GM23338 (cell line): Measurements from ENCODE around the gene ZNF488. TPM values are rescaled to one million over a fixed set of nuclear protein-coding genes. Genes with fewer than 3 reads are reported as not detected.

ENCODE experiments used
- ATAC-seq: fragments of 200-7000 bp; cut with Tn5 transposase; 3 replicates; pipeline ENCODE4 v1.9.1; 2020
- DNase-seq: peaks from one replicate; pipeline ENCODE4 v3.0.0-alpha.2; 2015; ENCODE audit warnings: low spot score
- H2AFZ ChIP-seq: fragments of 200-600 bp; sonication (generic); 2 replicates; pipeline ENCODE4 v1.8.0; 2016; ENCODE audit warnings: antibody characterized with exemption, mild to moderate bottlenecking, moderate library complexity
- H3F3A ChIP-seq: fragments of 200-600 bp; sonication (generic); replicated peaks from 2 replicates; pipeline ENCODE4 v1.8.0; 2017; ENCODE audit warnings: antibody characterized with exemption, mixed run types, low read depth
- H3K27ac ChIP-seq: fragments of 200-600 bp; sonication (generic); 2 replicates; pipeline ENCODE4 v1.6.1; 2016; ENCODE audit warnings: low read depth
- H3K27me3 ChIP-seq: fragments of 200-600 bp; sonication (generic); 2 replicates; pipeline ENCODE4 v1.8.0; 2016; ENCODE audit warnings: mild to moderate bottlenecking, mixed run types, moderate library complexity; ENCODE audit not compliant: insufficient read depth
- H3K36me3 ChIP-seq: fragments of 200-600 bp; sonication (generic); 2 replicates; pipeline ENCODE4 v1.8.0; 2016; ENCODE audit warnings: mild to moderate bottlenecking; ENCODE audit not compliant: insufficient read depth
- H3K4me1 ChIP-seq: fragments of 200-600 bp; sonication (generic); 2 replicates; pipeline ENCODE4 v1.8.0; 2016; ENCODE audit warnings: mild to moderate bottlenecking, moderate library complexity; ENCODE audit not compliant: insufficient read depth
- H3K4me2 ChIP-seq: fragments of 200-600 bp; sonication (generic); 2 replicates; pipeline ENCODE4 v1.7.1; 2017; ENCODE audit warnings: mixed run types
- H3K4me3 ChIP-seq: fragments of 200-600 bp; sonication (generic); 2 replicates; pipeline ENCODE4 v1.6.1; 2016; ENCODE audit warnings: mixed run types
- H3K79me2 ChIP-seq: fragments of 200-600 bp; sonication (generic); replicated peaks from 2 replicates; pipeline ENCODE4 v1.8.0; 2017; ENCODE audit warnings: mild to moderate bottlenecking; ENCODE audit not compliant: insufficient read depth
- H3K9me2 ChIP-seq: fragments of 200-600 bp; sonication (generic); 2 replicates; pipeline ENCODE4 v1.8.0; 2017; ENCODE audit not compliant: insufficient read depth
- H4K20me1 ChIP-seq: fragments of 200-600 bp; sonication (generic); replicated peaks from 2 replicates; pipeline ENCODE4 v1.8.0; 2017; ENCODE audit warnings: mild to moderate bottlenecking; ENCODE audit not compliant: insufficient read depth
- H3K27ac Mint-ChIP-seq: 2 replicates; pipeline ENCODE4 v1.8.0; 2020; ENCODE audit warnings: inconsistent platforms, mild to moderate bottlenecking, moderate library complexity, mixed read lengths
- H3K27me3 Mint-ChIP-seq: 3 replicates; pipeline ENCODE4 v1.8.0; 2022; ENCODE audit warnings: low read depth, mild to moderate bottlenecking, moderate library complexity, mixed read lengths, inconsistent platforms; ENCODE audit not compliant: insufficient read depth, poor library complexity
- H3K36me3 Mint-ChIP-seq: 3 replicates; pipeline ENCODE4 v1.8.0; 2021; ENCODE audit warnings: low read depth, mild to moderate bottlenecking, inconsistent platforms, moderate library complexity, mixed read lengths
- H3K4me1 Mint-ChIP-seq: 3 replicates; pipeline ENCODE4 v1.8.0; 2020; ENCODE audit warnings: mild to moderate bottlenecking, inconsistent platforms, mixed read lengths
- H3K4me3 Mint-ChIP-seq: 3 replicates; pipeline ENCODE4 v1.8.0; 2021; ENCODE audit warnings: moderate library complexity, mild to moderate bottlenecking, inconsistent platforms, mixed read lengths
- H3K9me3 Mint-ChIP-seq: 3 replicates; pipeline ENCODE4 v1.8.0; 2020; ENCODE audit warnings: moderate library complexity, mild to moderate bottlenecking, inconsistent platforms, mixed read lengths
- CREB1 ChIP-seq: fragments of 250-450 bp; sonication (Bioruptor Pico); IDR thresholded peaks from 2 replicates; pipeline ENCODE4 v1.5.0; 2020; ENCODE audit warnings: low read depth, mild to moderate bottlenecking, moderate library complexity
- CTCF ChIP-seq, 2 experiments: fragments of 200-600 bp in 1 of 2; sonication (generic) in 1 of 2; conservative IDR thresholded peaks; 2 replicates each; pipeline versions ENCODE4 v1.5.1 to v1.6.1; 2016 to 2017; ENCODE audit warnings: antibody characterized with exemption in 2 of 2, low read depth in 2 of 2, mild to moderate bottlenecking in 2 of 2, moderate library complexity in 1 of 2
- ETS1 ChIP-seq: IDR thresholded peaks from 2 replicates; pipeline ENCODE4 v1.6.1; 2016; ENCODE audit warnings: antibody characterized with exemption
- EZH2 ChIP-seq: fragments of 200-600 bp; sonication (generic); IDR thresholded peaks from one replicate; pipeline ENCODE4 v1.8.0; 2017; ENCODE audit warnings: antibody characterized with exemption, mild to moderate bottlenecking, low read depth; ENCODE audit not compliant: unreplicated experiment
- EZH2phosphoT487 ChIP-seq: fragments of 200-600 bp; sonication (generic); IDR thresholded peaks from one replicate; pipeline ENCODE4 v1.8.1; 2018; ENCODE audit warnings: antibody characterized with exemption; ENCODE audit not compliant: unreplicated experiment
- JUNB ChIP-seq: IDR thresholded peaks from one replicate; pipeline ENCODE4 v1.6.1; 2016; ENCODE audit warnings: antibody characterized with exemption; ENCODE audit not compliant: unreplicated experiment
- NANOG ChIP-seq: IDR thresholded peaks from 2 replicates; pipeline ENCODE4 v1.6.1; 2016; ENCODE audit warnings: antibody characterized with exemption, borderline replicate concordance
- POLR2AphosphoS5 ChIP-seq: IDR thresholded peaks from 2 replicates; pipeline ENCODE4 v1.6.1; 2016; ENCODE audit warnings: antibody characterized with exemption, low read depth
- REST ChIP-seq: IDR thresholded peaks from one replicate; pipeline ENCODE4 v1.6.1; 2018; ENCODE audit warnings: antibody characterized with exemption; ENCODE audit not compliant: unreplicated experiment
- STAT1 ChIP-seq: IDR thresholded peaks from one replicate; pipeline ENCODE4 v1.6.1; 2016; ENCODE audit warnings: antibody characterized with exemption; ENCODE audit not compliant: unreplicated experiment
- ZNF114 ChIP-seq: fragments of 250-450 bp; sonication (Bioruptor Pico); IDR thresholded peaks from 2 replicates; pipeline ENCODE4 v1.5.0; 2020; ENCODE audit warnings: mild to moderate bottlenecking, moderate library complexity
- ZNF331 ChIP-seq: fragments of 250-450 bp; sonication (Bioruptor Pico); IDR thresholded peaks from 2 replicates; pipeline ENCODE4 v1.5.0; 2020; ENCODE audit warnings: low read depth, mild to moderate bottlenecking, moderate library complexity
- ZNF462 ChIP-seq: fragments of 250-450 bp; sonication (Bioruptor Pico); IDR thresholded peaks from 2 replicates; pipeline ENCODE4 v1.5.0; 2020; ENCODE audit warnings: mild to moderate bottlenecking, moderate library complexity
- polyA plus RNA-seq: library from polyadenylated mRNA; unstranded; fragments of >200 nt; fragmentation: Nextera tagmentation; extraction: Ambion mirVana; gene quantifications from 2 replicates; pipeline ENCODE4 v1.2.1, GENCODE V29; 2016
- total RNA-seq: library from RNA; depleted of rRNA; stranded (reverse); fragments of >200 nt; shearing (Covaris generic); gene quantifications from 2 replicates; pipeline ENCODE4 v1.2.3, GENCODE V29; 2014

The ZNF488 gene
- total and polyA plus RNA-seq, 2 experiments from 2014 or later = 2.5 to 5.2 TPM

DNA sequence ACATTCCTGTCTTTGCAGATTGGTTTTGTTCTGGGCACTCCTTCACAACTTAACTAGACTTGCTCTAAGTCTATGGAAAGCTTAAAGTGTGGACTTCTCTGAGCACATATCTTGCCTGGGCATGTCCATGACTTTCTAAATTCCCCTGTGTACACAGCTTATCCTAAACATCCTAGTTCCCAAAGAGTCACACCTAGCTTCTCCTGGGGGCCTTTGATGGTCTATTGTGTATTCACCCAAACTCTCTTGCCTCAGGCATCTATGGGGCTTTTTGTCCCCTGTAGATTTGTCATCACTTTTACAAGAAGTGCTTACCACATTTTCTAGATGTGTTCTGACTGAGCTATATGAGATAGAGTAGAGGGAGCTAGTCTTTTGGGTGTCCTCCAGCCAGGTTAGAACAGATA lies 12.2 kb upstream of the ZNF488 start:
- H3K4me3 Mint-ChIP-seq = no peak overlapping the region
- H3K27me3 Mint-ChIP-seq = peaks cover 2% of the 10 kb centered on the region
- Histone ChIP-seq H3K27ac (no peak overlapping the region), H3K4me1 (no peaks in the 10 kb centered on the region), H4K20me1 (no peaks in the 10 kb centered on the region), H3K27me3 (no peaks in the 10 kb centered on the region), H2AFZ (peak overlapping the region; percentile 86), H3K36me3 (no peaks in the 10 kb centered on the region), H3F3A (no peaks in the 10 kb centered on the region), H3K79me2 (no peaks in the 10 kb centered on the region), H3K4me3 (no peak overlapping the region), H3K4me2 (no peak overlapping the region), H3K9me2 (no peaks in the 10 kb centered on the region)
- DNase-seq = no peak
- no peaks in the 10 kb centered on the region for H3K36me3 Mint-ChIP-seq
- no peak for ATAC-seq
- H3K27ac Mint-ChIP-seq = no peak overlapping the region
- TF ChIP-seq JUNB = no peak
- TF ChIP-seq ZNF114 (CRISPR knock-in tag) = no peak
- no peak for TF ChIP-seq CREB1
- no peak for TF ChIP-seq NANOG
- no peak for TF ChIP-seq REST
- TF ChIP-seq ETS1 = no peak
- TF ChIP-seq POLR2AphosphoS5 = no peak
- TF ChIP-seq EZH2 = no peak
- no peak for TF ChIP-seq ZNF331 (CRISPR knock-in tag)
- TF ChIP-seq CTCF (conservative IDR thresholded peaks at IDR 0.05; ENCODE audit: low read depth in 2 of 2) = no peak
- TF ChIP-seq EZH2phosphoT487 = no peak
- TF ChIP-seq ZNF462 (CRISPR knock-in tag) = no peak
- no peak for TF ChIP-seq STAT1
- no peaks in the 10 kb centered on the region for H3K9me3 Mint-ChIP-seq
- no peaks in the 10 kb centered on the region for H3K4me1 Mint-ChIP-seq
